GM18868 (cell line): ENCODE results near the gene RNF26.
A peak's percentile ranks its signal among the peaks of the same experiment; 100 is the strongest.

Experiments
- ATAC-seq: cut with Tn5 transposase; IDR thresholded peaks from one replicate; pipeline ENCODE4 v1.9.1; 2021; ENCODE audit warnings: mild to moderate bottlenecking, moderate library complexity; ENCODE audit not compliant: unreplicated experiment

Gene RNF26

GRCh38 chr11:119334174-119334930 lies at the start of gene RNF26:
RNF26 (plus strand) TSS chr11:119334527; CDS start chr11:119335123, 596 bp downstream.
- peak; percentile 90 for ATAC-seq

GRCh38 chr11:119285431-119285830 lies 48.9 kb upstream of the RNF26 start:
- ATAC-seq: no peak

GRCh38 chr11:119288219-119288618 lies 46.1 kb upstream of the RNF26 start:
- ATAC-seq: no peak

- no peak for ATAC-seq
These were observed 43.3 kb upstream of the RNF26 start for GRCh38 chr11:119290894-119291497.

- no peak for ATAC-seq
These were observed 40.9 kb upstream of the RNF26 start for GRCh38 chr11:119293461-119293860.

- no peak for ATAC-seq
These were observed 39.1 kb upstream of the RNF26 start for GRCh38 chr11:119295178-119295577.

- no peak for ATAC-seq
These were observed 36.4 kb upstream of the RNF26 start for GRCh38 chr11:119297938-119298337.

GRCh38 chr11:119298726-119299125 lies 35.6 kb upstream of the RNF26 start:
- no peak for ATAC-seq

- ATAC-seq: no peak
These were observed 34.9 kb upstream of the RNF26 start for GRCh38 chr11:119299416-119299815.

- no peak for ATAC-seq
These were observed 33.9 kb upstream of the RNF26 start for GRCh38 chr11:119300198-119300964.

GRCh38 chr11:119303227-119303718 lies 31.1 kb upstream of the RNF26 start:
- no peak for ATAC-seq

- no peak for ATAC-seq
These were observed 28.6 kb upstream of the RNF26 start for GRCh38 chr11:119305556-119306372.

- ATAC-seq: no peak
These were observed 27.9 kb upstream of the RNF26 start for GRCh38 chr11:119306373-119306890.

- ATAC-seq: no peak
These were observed 27.1 kb upstream of the RNF26 start for GRCh38 chr11:119307219-119307618.

GRCh38 chr11:119307974-119308373 lies 26.4 kb upstream of the RNF26 start:
- ATAC-seq: no peak

- no peak for ATAC-seq
These were observed 24.9 kb upstream of the RNF26 start for GRCh38 chr11:119309411-119309810.

- ATAC-seq: no peak
These were observed 24.2 kb upstream of the RNF26 start for GRCh38 chr11:119309953-119310681.

- ATAC-seq: no peak
These were observed 23.7 kb upstream of the RNF26 start for GRCh38 chr11:119310682-119311052.

- no peak for ATAC-seq
These were observed 19.6 kb upstream of the RNF26 start for GRCh38 chr11:119314726-119315125.
